H9 (cell line): Measurements from ENCODE around the gene FOLR2. TPM values are rescaled to one million over a fixed set of nuclear protein-coding genes. Genes with fewer than 3 reads are reported as not detected.

Source experiments
- DNase-seq: peaks from one replicate; pipeline ENCODE4 v3.0.0-alpha.2; 2017
- H2AFZ ChIP-seq: one replicate; pipeline ENCODE4 v1.6.1; 2013; ENCODE audit warnings: mild to moderate bottlenecking, low read length, control low read depth, moderate library complexity
- H2AK5ac ChIP-seq: 2 replicates; pipeline ENCODE4 v1.6.1; 2013; ENCODE audit warnings: low read length, control low read depth, mixed read lengths; ENCODE audit not compliant: insufficient read length
- H2BK120ac ChIP-seq: one replicate; pipeline ENCODE4 v1.6.1; 2013; ENCODE audit warnings: low read depth, mild to moderate bottlenecking, low read length, control low read depth, inconsistent platforms; ENCODE audit not compliant: poor library complexity, severe bottlenecking
- H2BK12ac ChIP-seq: 2 replicates; pipeline ENCODE4 v1.6.1; 2013; ENCODE audit warnings: low read length, control low read depth, mixed read lengths, low read depth; ENCODE audit not compliant: insufficient read length
- H2BK15ac ChIP-seq: 2 replicates; pipeline ENCODE4 v1.6.1; 2013; ENCODE audit warnings: low read depth, low read length, control low read depth
- H2BK20ac ChIP-seq: one replicate; pipeline ENCODE4 v1.6.1; 2013; ENCODE audit warnings: low read depth, mild to moderate bottlenecking, low read length, control low read depth, inconsistent platforms; ENCODE audit not compliant: poor library complexity, severe bottlenecking
- H2BK5ac ChIP-seq: 2 replicates; pipeline ENCODE4 v1.6.1; 2013; ENCODE audit warnings: low read length, control low read depth, mixed read lengths; ENCODE audit not compliant: insufficient read length
- H3K14ac ChIP-seq: 2 replicates; pipeline ENCODE4 v1.6.1; 2013; ENCODE audit warnings: low read length, control low read depth; ENCODE audit not compliant: insufficient read depth
- H3K18ac ChIP-seq: 2 replicates; pipeline ENCODE4 v1.6.1; 2013; ENCODE audit warnings: low read depth, mild to moderate bottlenecking, mixed read lengths, low read length, control low read depth; ENCODE audit not compliant: insufficient read length
- H3K23ac ChIP-seq: 2 replicates; pipeline ENCODE4 v1.6.1; 2013; ENCODE audit warnings: low read length, control low read depth, mixed read lengths, low read depth; ENCODE audit not compliant: insufficient read length
- H3K23me2 ChIP-seq: 2 replicates; pipeline ENCODE4 v1.6.1; 2013; ENCODE audit warnings: low read depth, mild to moderate bottlenecking, mixed read lengths, low read length, control low read depth; ENCODE audit not compliant: insufficient read length, poor library complexity, severe bottlenecking
- H3K27ac ChIP-seq: 2 replicates; pipeline ENCODE4 v1.5.1; 2013; ENCODE audit warnings: low read length, control low read depth, mixed read lengths, low read depth; ENCODE audit not compliant: insufficient read length
- H3K27me3 ChIP-seq: 2 replicates; pipeline ENCODE4 v1.6.1; 2013; ENCODE audit warnings: low read length, control low read depth, inconsistent platforms; ENCODE audit not compliant: insufficient read depth
- H3K4ac ChIP-seq: 2 replicates; pipeline ENCODE4 v1.6.1; 2013; ENCODE audit warnings: low read depth, mild to moderate bottlenecking, control low read depth, inconsistent platforms, low read length, moderate library complexity
- H3K4me1 ChIP-seq: 2 replicates; pipeline ENCODE4 v1.6.1; 2013; ENCODE audit warnings: low read length, control low read depth, inconsistent platforms; ENCODE audit not compliant: insufficient read depth
- H3K4me2 ChIP-seq: 2 replicates; pipeline ENCODE4 v1.6.1; 2013; ENCODE audit warnings: low read length, control low read depth, mixed read lengths; ENCODE audit not compliant: insufficient read length, insufficient read depth
- H3K56ac ChIP-seq: 2 replicates; pipeline ENCODE4 v1.6.1; 2013; ENCODE audit warnings: low read depth, mild to moderate bottlenecking, mixed read lengths, low read length, control low read depth; ENCODE audit not compliant: insufficient read length
- H3K79me1 ChIP-seq: 2 replicates; pipeline ENCODE4 v1.6.1; 2013; ENCODE audit warnings: low read depth, mild to moderate bottlenecking, moderate library complexity, low read length, control low read depth, inconsistent platforms; ENCODE audit not compliant: insufficient read depth, poor library complexity, severe bottlenecking
- H3K79me2 ChIP-seq: 2 replicates; pipeline ENCODE4 v1.6.1; 2013; ENCODE audit warnings: low read length, control low read depth, inconsistent platforms; ENCODE audit not compliant: insufficient read depth
- H3K9ac ChIP-seq: 2 replicates; pipeline ENCODE4 v1.6.1; 2013; ENCODE audit warnings: low read length, control low read depth, mixed read lengths; ENCODE audit not compliant: insufficient read length; ENCODE audit errors: extremely low read depth
- H3K9me3 ChIP-seq: one replicate; pipeline ENCODE4 v1.6.1; 2013; ENCODE audit warnings: low read depth, low read length, inconsistent platforms; ENCODE audit not compliant: control insufficient read depth
- H3T11ph ChIP-seq: one replicate; pipeline ENCODE4 v1.6.1; 2013; ENCODE audit warnings: mild to moderate bottlenecking, low read length, control low read depth, inconsistent platforms
- H4K20me1 ChIP-seq: one replicate; pipeline ENCODE4 v1.6.1; 2013; ENCODE audit not compliant: control insufficient read depth, insufficient read length, insufficient read depth
- H4K5ac ChIP-seq: 2 replicates; pipeline ENCODE4 v1.6.1; 2013; ENCODE audit warnings: low read depth, mild to moderate bottlenecking, mixed read lengths, low read length, control low read depth; ENCODE audit not compliant: insufficient read length
- H4K8ac ChIP-seq: replicated peaks from 2 replicates; pipeline ENCODE4 v1.6.1; 2013; ENCODE audit warnings: low read length, control low read depth, mixed read lengths, low read depth; ENCODE audit not compliant: insufficient read length
- H4K91ac ChIP-seq: 2 replicates; pipeline ENCODE4 v1.6.1; 2013; ENCODE audit warnings: low read depth, mild to moderate bottlenecking, moderate library complexity, mixed read lengths, low read length, control low read depth; ENCODE audit not compliant: insufficient read length
- H3K27ac Mint-ChIP-seq, 3 experiments: 2 replicates in 2 of 3; 3 replicates in 1 of 3; pipeline ENCODE4 v1.8.0; 2020 to 2021; ENCODE audit warnings: mixed read lengths in 3 of 3, mild to moderate bottlenecking in 1 of 3, moderate library complexity in 1 of 3
- H3K27me3 Mint-ChIP-seq: 2 replicates; pipeline ENCODE4 v1.8.0; 2021; ENCODE audit warnings: low read depth, mild to moderate bottlenecking, moderate library complexity, mixed read lengths
- H3K36me3 Mint-ChIP-seq, 3 experiments: 2 replicates in 2 of 3; 3 replicates in 1 of 3; pipeline ENCODE4 v1.8.0; 2020 to 2021; ENCODE audit warnings: low read depth in 3 of 3, mixed read lengths in 3 of 3; ENCODE audit not compliant: insufficient read depth in 1 of 3
- H3K4me1 Mint-ChIP-seq, 2 experiments: 2 replicates each; pipeline ENCODE4 v1.8.0; 2020; ENCODE audit warnings: mixed read lengths in 2 of 2
- H3K4me3 Mint-ChIP-seq, 2 experiments: 2 replicates in 1 of 2; 3 replicates in 1 of 2; pipeline ENCODE4 v1.8.0; 2020 to 2021; ENCODE audit warnings: mild to moderate bottlenecking in 2 of 2, mixed read lengths in 2 of 2, moderate library complexity in 1 of 2
- H3K9me3 Mint-ChIP-seq, 2 experiments: 2 replicates in 1 of 2; 3 replicates in 1 of 2; pipeline ENCODE4 v1.8.0; 2020; ENCODE audit warnings: mild to moderate bottlenecking in 2 of 2, mixed read lengths in 2 of 2, moderate library complexity in 1 of 2
- WGBS: extraction: QIAGEN DNeasy Blood & Tissue Kit; methylation state at CpG from one replicate; pipeline ENCODE4 v1.1.7; 2013; ENCODE audit warnings: missing lambda C conversion rate, low lambda C conversion rate, mixed read lengths; ENCODE audit not compliant: insufficient read length; ENCODE audit errors: extremely low coverage; 5-methylcytosine and 5-hydroxymethylcytosine counted together
- total RNA-seq: library from RNA; stranded (reverse); gene quantifications from 2 replicates; pipeline ENCODE4 v1.2.1, GENCODE V29; 2021
- TF ChIP-seq, protein P1 (sequence below): fragments of 200-600 bp; sonication (generic); conservative IDR thresholded peaks from 3 replicates; pipeline ENCODE4 v1.8.0; 2021; ENCODE audit warnings: antibody characterized with exemption, mild to moderate bottlenecking

Gene FOLR2
- total RNA-seq, 1 experiment from 2014 or later = not detected

DNA sequence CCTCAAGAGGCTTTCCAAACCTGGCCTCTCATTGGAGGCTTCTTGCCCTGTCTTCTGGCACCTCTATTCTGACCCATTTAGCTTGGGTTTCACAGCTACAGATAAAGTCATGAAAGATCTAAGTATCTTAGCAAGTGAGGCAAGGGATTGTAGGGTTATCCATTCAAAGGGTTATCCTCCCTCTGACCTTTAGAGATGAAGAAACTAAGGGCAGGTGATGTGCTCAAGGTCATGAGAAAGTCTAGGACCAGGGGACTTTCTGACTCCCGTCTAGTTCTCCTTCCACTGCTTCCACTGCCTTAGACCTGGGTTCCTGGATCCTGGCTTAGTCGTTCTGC, 20.1 kb downstream of the FOLR2 start:
- H3T11ph ChIP-seq = no peak overlapping the region
- H4K91ac ChIP-seq = no peak overlapping the region
- Mint-ChIP-seq H3K4me1 (peaks cover 21 to 33% of the 10 kb centered on the region in 2 experiments), H3K27ac (peak overlapping the region; percentile 31 to 77 (median 55); a peak in 3 of 7 replicates), H3K4me3 (no peak overlapping the region), H3K27me3 (peaks cover 21% of the 10 kb centered on the region), H3K9me3 (peaks cover 0 to 3% of the 10 kb centered on the region in 2 experiments; a peak in 2 of 5 replicates), H3K36me3 (peaks cover 18 to 63% (median 46%) of the 10 kb centered on the region in 3 experiments; a peak in 6 of 7 replicates)
- no CpG with 5 or more reads among the region's 2 CpGs for WGBS
- no peaks in the 10 kb centered on the region for H3K79me2 ChIP-seq
- no peak overlapping the region for H3K27ac ChIP-seq
- no peak overlapping the region for H3K4ac ChIP-seq
- H4K20me1 ChIP-seq = peaks cover 2% of the 10 kb centered on the region
- H3K14ac ChIP-seq = no peak overlapping the region
- no peaks in the 10 kb centered on the region for H3K79me1 ChIP-seq
- H2BK5ac ChIP-seq = no peak overlapping the region
- H2BK15ac ChIP-seq = no peak overlapping the region
- H2AK5ac ChIP-seq = no peak overlapping the region
- peaks cover 26% of the 10 kb centered on the region for H3K27me3 ChIP-seq
- no peaks in the 10 kb centered on the region for H3K9me3 ChIP-seq
- H2BK120ac ChIP-seq = no peak overlapping the region
- no peak overlapping the region for H3K56ac ChIP-seq
- no peak overlapping the region for H3K4me2 ChIP-seq
- H3K23me2 ChIP-seq = peaks cover 18% of the 10 kb centered on the region
- no peak overlapping the region for H4K5ac ChIP-seq
- DNase-seq = no peak
- no peak overlapping the region for H2BK20ac ChIP-seq
- no peak overlapping the region for H3K9ac ChIP-seq
- no peak overlapping the region for H3K18ac ChIP-seq
- TF ChIP-seq, protein P1, sequence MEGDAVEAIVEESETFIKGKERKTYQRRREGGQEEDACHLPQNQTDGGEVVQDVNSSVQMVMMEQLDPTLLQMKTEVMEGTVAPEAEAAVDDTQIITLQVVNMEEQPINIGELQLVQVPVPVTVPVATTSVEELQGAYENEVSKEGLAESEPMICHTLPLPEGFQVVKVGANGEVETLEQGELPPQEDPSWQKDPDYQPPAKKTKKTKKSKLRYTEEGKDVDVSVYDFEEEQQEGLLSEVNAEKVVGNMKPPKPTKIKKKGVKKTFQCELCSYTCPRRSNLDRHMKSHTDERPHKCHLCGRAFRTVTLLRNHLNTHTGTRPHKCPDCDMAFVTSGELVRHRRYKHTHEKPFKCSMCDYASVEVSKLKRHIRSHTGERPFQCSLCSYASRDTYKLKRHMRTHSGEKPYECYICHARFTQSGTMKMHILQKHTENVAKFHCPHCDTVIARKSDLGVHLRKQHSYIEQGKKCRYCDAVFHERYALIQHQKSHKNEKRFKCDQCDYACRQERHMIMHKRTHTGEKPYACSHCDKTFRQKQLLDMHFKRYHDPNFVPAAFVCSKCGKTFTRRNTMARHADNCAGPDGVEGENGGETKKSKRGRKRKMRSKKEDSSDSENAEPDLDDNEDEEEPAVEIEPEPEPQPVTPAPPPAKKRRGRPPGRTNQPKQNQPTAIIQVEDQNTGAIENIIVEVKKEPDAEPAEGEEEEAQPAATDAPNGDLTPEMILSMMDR = no peak
- H4K8ac ChIP-seq = no peak overlapping the region
- peaks cover 5% of the 10 kb centered on the region; the same call in 1 of the 2 replicates for H3K4me1 ChIP-seq
- no peak overlapping the region for H2AFZ ChIP-seq
- H3K23ac ChIP-seq = no peak overlapping the region
- H2BK12ac ChIP-seq = no peak overlapping the region
